Glutamatergic neuron (in vitro differentiated cells): ENCODE measurements around the gene EDN1. TPM values are rescaled to one million over a fixed set of nuclear protein-coding genes. Genes with fewer than 3 reads are reported as not detected.
"Not testable (repeated sequence)": the region's sequence is repeated elsewhere in the genome, so short reads cannot be mapped to it uniquely, and the experiment has no call there.

Experiments used
- DNase-seq: peaks from one replicate; pipeline ENCODE4 v3.0.0; 2022
- H3K27ac Mint-ChIP-seq: one replicate; pipeline ENCODE4 v1.8.0; 2020; ENCODE audit warnings: mild to moderate bottlenecking, mixed read lengths, inconsistent platforms; ENCODE audit not compliant: unreplicated experiment
- H3K27me3 Mint-ChIP-seq: one replicate; pipeline ENCODE4 v1.8.0; 2020; ENCODE audit warnings: mild to moderate bottlenecking, moderate library complexity, mixed read lengths, inconsistent platforms; ENCODE audit not compliant: unreplicated experiment
- H3K36me3 Mint-ChIP-seq: one replicate; pipeline ENCODE4 v1.8.0; 2020; ENCODE audit warnings: mild to moderate bottlenecking, mixed read lengths, inconsistent platforms; ENCODE audit not compliant: unreplicated experiment
- H3K4me1 Mint-ChIP-seq: one replicate; pipeline ENCODE4 v1.8.0; 2020; ENCODE audit warnings: mild to moderate bottlenecking, low read depth, mixed read lengths, inconsistent platforms; ENCODE audit not compliant: unreplicated experiment
- H3K4me3 Mint-ChIP-seq: one replicate; pipeline ENCODE4 v1.8.0; 2020; ENCODE audit warnings: mild to moderate bottlenecking, mixed read lengths, inconsistent platforms; ENCODE audit not compliant: unreplicated experiment
- H3K9me3 Mint-ChIP-seq: one replicate; pipeline ENCODE4 v1.8.0; 2020; ENCODE audit warnings: mild to moderate bottlenecking, moderate library complexity, mixed read lengths, inconsistent platforms; ENCODE audit not compliant: unreplicated experiment
- CTCF ChIP-seq: fragments of 200-600 bp; sonication (generic); IDR thresholded peaks from one replicate; pipeline ENCODE4 v1.5.0; 2021; ENCODE audit not compliant: partially characterized antibody, unreplicated experiment
- total RNA-seq: library from RNA; stranded (reverse); fragmentation: NEBNext Ultra II Directional; extraction: Animal tissue kit (Norgen Biotek cat#: 25700); gene quantifications from one replicate; pipeline ENCODE4 v1.2.1, GENCODE V29; 2021; ENCODE audit not compliant: unreplicated experiment

The EDN1 gene
- total RNA-seq, 1 donor from 2014 or later = 0.54 TPM

DNA sequence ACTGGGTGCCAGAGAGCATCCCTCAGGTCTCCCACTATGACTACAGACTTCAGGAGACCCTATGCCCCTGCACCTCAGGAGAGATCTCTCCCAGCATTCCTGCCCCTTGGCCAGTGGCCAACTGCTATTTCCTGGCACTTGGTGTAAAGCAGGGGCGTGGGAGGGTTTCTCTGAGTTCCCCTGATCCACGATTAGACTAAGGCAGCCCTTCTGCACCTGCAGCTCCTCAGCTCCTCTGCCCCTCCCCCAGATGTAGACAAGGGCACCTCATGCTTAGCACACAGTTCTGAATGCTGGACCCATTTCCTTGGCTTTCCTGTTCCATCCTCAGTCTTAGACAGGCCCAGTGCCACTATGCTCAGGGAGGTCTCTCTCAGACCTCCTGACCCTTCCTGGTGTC, 28.6 kb downstream of the EDN1 start:
- H3K27me3 Mint-ChIP-seq = no peaks in the 10 kb centered on the region
- peaks cover 4% of the 10 kb centered on the region for H3K36me3 Mint-ChIP-seq
- H3K27ac Mint-ChIP-seq = no peak overlapping the region
- TF ChIP-seq CTCF = no peak
- peaks cover 2% of the 10 kb centered on the region for H3K9me3 Mint-ChIP-seq
- no peak for DNase-seq
- H3K4me1 Mint-ChIP-seq = peaks cover 1% of the 10 kb centered on the region
- no peak overlapping the region for H3K4me3 Mint-ChIP-seq

- H3K9me3 Mint-ChIP-seq, H3K27me3 Mint-ChIP-seq, H3K4me3 Mint-ChIP-seq, H3K4me1 Mint-ChIP-seq, H3K36me3 Mint-ChIP-seq, DNase-seq, H3K27ac Mint-ChIP-seq: not testable (repeated sequence)
These were observed 29.9 kb downstream of the EDN1 start for GRCh38 chr6:12320074-12320473.

DNA sequence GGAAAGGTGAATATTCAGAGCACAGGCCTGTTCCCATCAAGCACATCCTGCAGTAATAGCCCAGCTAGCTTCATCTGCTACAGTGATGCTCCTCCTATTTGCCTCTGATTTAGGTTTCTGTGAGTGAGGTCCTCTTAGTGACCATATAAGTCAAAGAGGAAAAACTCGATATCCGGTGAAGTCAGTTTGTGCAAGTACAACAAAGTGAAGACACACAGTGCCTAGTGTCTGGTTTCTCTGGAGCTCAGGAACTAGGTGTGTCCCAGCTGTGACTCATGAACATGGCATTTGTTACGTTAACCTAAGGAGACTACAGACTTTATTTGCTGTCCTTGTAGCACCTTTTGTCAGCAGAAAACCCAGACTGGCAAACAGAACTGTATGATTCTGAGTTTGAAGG, 33.9 kb downstream of the EDN1 start:
- Mint-ChIP-seq H3K9me3 (peaks cover 2% of the 10 kb centered on the region), H3K4me3 (no peak overlapping the region), H3K36me3 (peaks cover 1% of the 10 kb centered on the region), H3K27me3 (no peaks in the 10 kb centered on the region), H3K4me1 (peaks cover 1% of the 10 kb centered on the region), H3K27ac (no peak overlapping the region)
- no peak for TF ChIP-seq CTCF
- DNase-seq = no peak

GRCh38 chr6:12324748-12325147, 34.6 kb downstream of the EDN1 start:
- TF ChIP-seq CTCF = no peak
- Mint-ChIP-seq H3K27ac (no peak overlapping the region), H3K4me3 (no peak overlapping the region), H3K4me1 (no peaks in the 10 kb centered on the region), H3K9me3 (peaks cover 2% of the 10 kb centered on the region), H3K36me3 (no peaks in the 10 kb centered on the region), H3K27me3 (no peaks in the 10 kb centered on the region)
- no peak for DNase-seq

- H3K27ac Mint-ChIP-seq = no peak overlapping the region
- no peak for TF ChIP-seq CTCF
- no peak overlapping the region for H3K4me3 Mint-ChIP-seq
- H3K9me3 Mint-ChIP-seq = peaks cover 2% of the 10 kb centered on the region
- no peaks in the 10 kb centered on the region for H3K4me1 Mint-ChIP-seq
- DNase-seq = no peak
- no peaks in the 10 kb centered on the region for H3K36me3 Mint-ChIP-seq
- H3K27me3 Mint-ChIP-seq = no peaks in the 10 kb centered on the region
These were observed 35.7 kb downstream of the EDN1 start for GRCh38 chr6:12325872-12326271.

- H3K36me3 Mint-ChIP-seq = no peaks in the 10 kb centered on the region
These were observed 37.2 kb downstream of the EDN1 start for GRCh38 chr6:12327391-12327790.

More at GRCh38 chr6:12327391-12327790, 37.2 kb downstream of the EDN1 start:
- TF ChIP-seq CTCF = no peak
- no peak overlapping the region for H3K4me3 Mint-ChIP-seq
- no peaks in the 10 kb centered on the region for H3K27me3 Mint-ChIP-seq
- H3K4me1 Mint-ChIP-seq = no peaks in the 10 kb centered on the region
- no peak overlapping the region for H3K27ac Mint-ChIP-seq
- H3K9me3 Mint-ChIP-seq = peaks cover 2% of the 10 kb centered on the region
- DNase-seq = no peak
